ENCODE data around the gene DYNLRB1. TPM values are rescaled to one million over a fixed set of nuclear protein-coding genes. Genes with fewer than 3 reads are reported as not detected.

The DYNLRB1 gene
- total RNA-seq, 5 donors from 2014 or later (not counting 1 experiment from before 2014, with no cell fraction given): 49.6 to 83.6 (median 73.8) TPM

Other genes starting within 250 kb of the DYNLRB1 start
- 10 to 100 TPM; 15.3 to 28.3 (median 23.9) TPM for gene AHCY, start 213.1 kb upstream of the DYNLRB1 start, total RNA-seq
- gene ITCH, start 153.1 kb upstream of the DYNLRB1 start, total RNA-seq: 10 to 100 TPM; 50.5 to 63.6 (median 53.3) TPM
- gene MAP1LC3A, start 42.3 kb downstream of the DYNLRB1 start, total RNA-seq: 10 to 100 TPM in 2 of 5 donors, 1 to 10 TPM in 3; 2.3 to 15.5 (median 2.6) TPM
- gene PIGU, start 160.7 kb downstream of the DYNLRB1 start, total RNA-seq: 10 to 100 TPM in 4 of 5 donors, 1 to 10 TPM in 1; 8.6 to 17.1 (median 13.6) TPM
- 10 to 100 TPM in 2 of 5 donors, 1 to 10 TPM in 3; 1.3 to 56.7 (median 1.9) TPM for gene TP53INP2, start 187.9 kb downstream of the DYNLRB1 start, total RNA-seq